ENCODE measurements around the gene MYH8. TPM values are rescaled to one million over a fixed set of nuclear protein-coding genes. Genes with fewer than 3 reads are reported as not detected.

MYH8 gene
- polyA plus RNA-seq, 1 donor (not counting 4 experiments of a cell fraction or from before 2014, with no cell fraction given) = not detected

GRCh38 chr17:10463402-10463801 lies 41.7 kb upstream of the MYH8 start:
- no peaks in the 10 kb centered on the region for H4K20me1 ChIP-seq (ENCODE audit: control insufficient read depth, extremely low read depth, insufficient read depth, low read length)
- H2AFZ ChIP-seq (ENCODE audit: control insufficient read depth, low read length) = no peak overlapping the region
- no peak overlapping the region for H3K4me3 ChIP-seq (ENCODE audit: control insufficient read depth in 2 of 3, extremely low read depth in 1 of 3, insufficient read depth in 2 of 3, low read depth in 1 of 3, low read length in 3 of 3)
- H3K9me3 ChIP-seq (ENCODE audit: control insufficient read depth, low read depth, low read length) = no peaks in the 10 kb centered on the region
- H3K4me2 ChIP-seq (ENCODE audit: control insufficient read depth, extremely low read depth, insufficient read depth, low read depth, low read length) = no peak overlapping the region
- H3K27ac ChIP-seq (ENCODE audit: control insufficient read depth, insufficient read depth, low read length) = no peak overlapping the region
- TF ChIP-seq CTCF (optimal IDR thresholded peaks at IDR 0.05 in 1 of 3, IDR thresholded peaks at IDR 0.05 in 1 of 3, conservative IDR thresholded peaks at IDR 0.05 in 1 of 3; ENCODE audit: extremely low read depth in 1 of 3, insufficient read depth in 2 of 3, low read length in 3 of 3) (no peak), EZH2 (IDR thresholded peaks at IDR 0.05; ENCODE audit: low read length) (no peak)
- dilution Hi-C loops (cut with MboI; ENCODE audit: extremely low pct_ligation_motif_present, low sequenced_read_pairs) = no loop called here
- no peak overlapping the region for H3K9ac ChIP-seq (ENCODE audit: control insufficient read depth, extremely low read depth, insufficient read depth, low read length)
- FAIRE-seq (no peak), DNase-seq (ENCODE audit: low read depth, low spot score) (no peak)
- no peaks in the 10 kb centered on the region for H3K79me2 ChIP-seq (ENCODE audit: control insufficient read depth, insufficient read depth, low read length)
- no peaks in the 10 kb centered on the region for H3K4me1 ChIP-seq (ENCODE audit: control insufficient read depth, extremely low read depth, insufficient read depth, low read length)
- H3K9me1 ChIP-seq (ENCODE audit: control insufficient read depth, extremely low read depth, insufficient read depth, low read length) = no peaks in the 10 kb centered on the region
- H3K36me3 ChIP-seq (ENCODE audit: control insufficient read depth in 2 of 2, extremely low read depth in 1 of 2, insufficient read depth in 2 of 2, low read length in 2 of 2) = no peaks in the 10 kb centered on the region
- no peaks in the 10 kb centered on the region for H3K27me3 ChIP-seq (ENCODE audit: control insufficient read depth, extremely low read depth, insufficient read depth, low read length)

GRCh38 chr17:10460062-10460461 lies 38.3 kb upstream of the MYH8 start:
- no peak overlapping the region for H3K9ac ChIP-seq (ENCODE audit: control insufficient read depth, extremely low read depth, insufficient read depth, low read length)
- no peak overlapping the region for H3K4me2 ChIP-seq (ENCODE audit: control insufficient read depth, extremely low read depth, insufficient read depth, low read depth, low read length)
- dilution Hi-C loops (cut with MboI; ENCODE audit: extremely low pct_ligation_motif_present, low sequenced_read_pairs) = no loop called here
- no peak overlapping the region for H3K27ac ChIP-seq (ENCODE audit: control insufficient read depth, insufficient read depth, low read length)
- DNase-seq (ENCODE audit: low read depth, low spot score) (no peak), FAIRE-seq (no peak)
- H3K4me1 ChIP-seq (ENCODE audit: control insufficient read depth, extremely low read depth, insufficient read depth, low read length) = no peaks in the 10 kb centered on the region
- H3K9me3 ChIP-seq (ENCODE audit: control insufficient read depth, low read depth, low read length) = no peaks in the 10 kb centered on the region
- no peaks in the 10 kb centered on the region for H3K27me3 ChIP-seq (ENCODE audit: control insufficient read depth, extremely low read depth, insufficient read depth, low read length)
- no peaks in the 10 kb centered on the region for H4K20me1 ChIP-seq (ENCODE audit: control insufficient read depth, extremely low read depth, insufficient read depth, low read length)
- TF ChIP-seq EZH2 (IDR thresholded peaks at IDR 0.05; ENCODE audit: low read length) (no peak), CTCF (optimal IDR thresholded peaks at IDR 0.05 in 1 of 3, IDR thresholded peaks at IDR 0.05 in 1 of 3, conservative IDR thresholded peaks at IDR 0.05 in 1 of 3; ENCODE audit: extremely low read depth in 1 of 3, insufficient read depth in 2 of 3, low read length in 3 of 3) (no peak)
- no peaks in the 10 kb centered on the region for H3K79me2 ChIP-seq (ENCODE audit: control insufficient read depth, insufficient read depth, low read length)
- H3K9me1 ChIP-seq (ENCODE audit: control insufficient read depth, extremely low read depth, insufficient read depth, low read length) = no peaks in the 10 kb centered on the region
- no peak overlapping the region for H2AFZ ChIP-seq (ENCODE audit: control insufficient read depth, low read length)
- no peak overlapping the region for H3K4me3 ChIP-seq (ENCODE audit: control insufficient read depth in 2 of 3, extremely low read depth in 1 of 3, insufficient read depth in 2 of 3, low read depth in 1 of 3, low read length in 3 of 3)
- H3K36me3 ChIP-seq (ENCODE audit: control insufficient read depth in 2 of 2, extremely low read depth in 1 of 2, insufficient read depth in 2 of 2, low read length in 2 of 2) = no peaks in the 10 kb centered on the region
